ENCODE results near the gene LMOD1. TPM values are rescaled to one million over a fixed set of nuclear protein-coding genes. Genes with fewer than 3 reads are reported as not detected.
"Not testable (repeated sequence)": the region's sequence is repeated elsewhere in the genome, so short reads cannot be mapped to it uniquely, and the experiment has no call there.

The LMOD1 gene
- total RNA-seq, 1 donor from 2014 or later = 83.6 TPM

- Mint-ChIP-seq H3K27me3 (ENCODE audit: low read depth) (no peaks in the 10 kb centered on the region), H3K27ac (ENCODE audit: unreplicated experiment) (peak overlapping the region; percentile 57), H3K4me1 (ENCODE audit: low read depth) (peaks cover 5% of the 10 kb centered on the region), H3K36me3 (ENCODE audit: low read depth) (peaks cover 17% of the 10 kb centered on the region), H3K4me3 (ENCODE audit: unreplicated experiment) (no peak overlapping the region), H3K9me3 (ENCODE audit: low read depth) (no peaks in the 10 kb centered on the region)
- no peak for DNase-seq (ENCODE audit: low spot score)
- no peak for TF ChIP-seq CTCF (IDR thresholded peaks at IDR 0.05)
Measured at GRCh38 chr1:201970334-201971159, 24.2 kb upstream of the LMOD1 start.

- peaks cover 5% of the 10 kb centered on the region for H3K4me1 Mint-ChIP-seq (ENCODE audit: low read depth)
- H3K4me3 Mint-ChIP-seq (ENCODE audit: unreplicated experiment) = no peak overlapping the region
- no peak for TF ChIP-seq CTCF (IDR thresholded peaks at IDR 0.05)
- no peaks in the 10 kb centered on the region for H3K9me3 Mint-ChIP-seq (ENCODE audit: low read depth)
- peaks cover 23% of the 10 kb centered on the region for H3K36me3 Mint-ChIP-seq (ENCODE audit: low read depth)
- no peaks in the 10 kb centered on the region for H3K27me3 Mint-ChIP-seq (ENCODE audit: low read depth)
- H3K27ac Mint-ChIP-seq (ENCODE audit: unreplicated experiment) = peak overlapping the region; percentile 17
- no peak for DNase-seq (ENCODE audit: low spot score)
Measured at GRCh38 chr1:201968202-201968925, 22.0 kb upstream of the LMOD1 start.

GRCh38 chr1:201966171-201966570 lies 19.8 kb upstream of the LMOD1 start:
- H3K27ac Mint-ChIP-seq (ENCODE audit: unreplicated experiment) = no peak overlapping the region
- no peak for TF ChIP-seq CTCF (IDR thresholded peaks at IDR 0.05)
- H3K27me3 Mint-ChIP-seq (ENCODE audit: low read depth) = no peaks in the 10 kb centered on the region
- H3K36me3 Mint-ChIP-seq (ENCODE audit: low read depth) = peaks cover 32% of the 10 kb centered on the region
- no peaks in the 10 kb centered on the region for H3K9me3 Mint-ChIP-seq (ENCODE audit: low read depth)
- DNase-seq (ENCODE audit: low spot score) = no peak
- H3K4me1 Mint-ChIP-seq (ENCODE audit: low read depth) = peaks cover 5% of the 10 kb centered on the region
- no peak overlapping the region for H3K4me3 Mint-ChIP-seq (ENCODE audit: unreplicated experiment)

GRCh38 chr1:201964261-201964660 lies 17.9 kb upstream of the LMOD1 start:
- Mint-ChIP-seq H3K36me3 (ENCODE audit: low read depth) (peaks cover 31% of the 10 kb centered on the region), H3K4me3 (ENCODE audit: unreplicated experiment) (no peak overlapping the region), H3K4me1 (ENCODE audit: low read depth) (no peaks in the 10 kb centered on the region), H3K27me3 (ENCODE audit: low read depth) (no peaks in the 10 kb centered on the region), H3K9me3 (ENCODE audit: low read depth) (no peaks in the 10 kb centered on the region), H3K27ac (ENCODE audit: unreplicated experiment) (no peak overlapping the region)
- TF ChIP-seq CTCF (IDR thresholded peaks at IDR 0.05) = no peak
- no peak for DNase-seq (ENCODE audit: low spot score)

GRCh38 chr1:201962382-201962781 lies 16.0 kb upstream of the LMOD1 start:
- H3K9me3 Mint-ChIP-seq (ENCODE audit: low read depth); H3K4me1 Mint-ChIP-seq (ENCODE audit: low read depth); H3K27me3 Mint-ChIP-seq (ENCODE audit: low read depth); H3K27ac Mint-ChIP-seq (ENCODE audit: unreplicated experiment); DNase-seq (ENCODE audit: low spot score); H3K4me3 Mint-ChIP-seq (ENCODE audit: unreplicated experiment): not testable (repeated sequence)
- H3K36me3 Mint-ChIP-seq (ENCODE audit: low read depth) = peaks cover 32% of the 10 kb centered on the region
